B cell (primary cell): ENCODE data around the gene MAML3. TPM values are rescaled to one million over a fixed set of nuclear protein-coding genes. Genes with fewer than 3 reads are reported as not detected.

Experiments
- ATAC-seq: fragments of 200-7000 bp; cut with Tn5 transposase; one replicate; pipeline ENCODE4 v1.10.0; 2021; ENCODE audit warnings: low read depth, mild to moderate bottlenecking, moderate number of reproducible peaks, moderate library complexity
- CTCF ChIA-PET: fragments of 350-600 bp; sonication (Branson Sonifier 250); formaldehyde crosslinking; loops from one replicate; lab custom pipeline; 2021; ENCODE audit warnings: antibody characterized with exemption, inconsistent platforms; lab: Charles Lee
- POLR2A ChIA-PET: fragments of 350-600 bp; sonication (Branson Sonifier 250); formaldehyde crosslinking; loops from one replicate; lab custom pipeline; 2021; ENCODE audit warnings: antibody characterized with exemption; lab: Charles Lee
- DNase-seq: peaks from one replicate; pipeline ENCODE4 v3.0.0; 2013
- H2AFZ ChIP-seq: 2 replicates; pipeline ENCODE4 v1.6.1; 2012; ENCODE audit warnings: mild to moderate bottlenecking, low read depth, low read length; ENCODE audit not compliant: insufficient read depth, poor library complexity, severe bottlenecking
- H3K27ac ChIP-seq, 2 donors: 1 replicate in 1 of 2; 2 replicates in 1 of 2; pipeline ENCODE4 v1.5.1; 2012 to 2013; ENCODE audit warnings: low read length in 2 of 2, mild to moderate bottlenecking in 2 of 2, moderate library complexity in 1 of 2
- H3K27me3 ChIP-seq, 4 experiments: fragments of 200-600 bp in 1 of 4; sonication (generic) in 1 of 4; replicated peaks in 1 of 4; 1 replicate in 2 of 4; 2 replicates in 2 of 4; pipeline versions ENCODE4 v1.6.1 to v1.7.0; 2013 to 2016; ENCODE audit warnings: low read length in 3 of 4, mild to moderate bottlenecking in 2 of 4, mixed read lengths in 1 of 4, moderate library complexity in 1 of 4; ENCODE audit not compliant: insufficient read depth in 4 of 4, control insufficient read depth in 3 of 4; ENCODE audit errors: control extremely low read depth in 1 of 4
- H3K36me3 ChIP-seq, 2 experiments: replicated peaks in 1 of 2; 1 replicate in 1 of 2; 2 replicates in 1 of 2; pipeline versions ENCODE4 v1.6.1 to v1.7.1; 2013; ENCODE audit warnings: low read length in 1 of 2; ENCODE audit not compliant: insufficient read depth in 2 of 2, control insufficient read depth in 1 of 2; ENCODE audit errors: control extremely low read depth in 1 of 2, extremely low read depth in 1 of 2
- H3K4me1 ChIP-seq, 2 donors: fragments of 200-600 bp in 1 of 2; sonication (generic) in 1 of 2; 1 replicate in 1 of 2; 2 replicates in 1 of 2; pipeline versions ENCODE4 v1.5.1 to v1.6.1; 2013 to 2017; ENCODE audit warnings: low read length in 2 of 2; ENCODE audit not compliant: control insufficient read depth in 2 of 2, insufficient read depth in 2 of 2
- H3K4me2 ChIP-seq: replicated peaks from 2 replicates; pipeline ENCODE3; 2012; ENCODE audit warnings: mild to moderate bottlenecking, low read depth, low read length; ENCODE audit not compliant: poor library complexity, severe bottlenecking
- H3K4me3 ChIP-seq, 5 experiments: fragments of 200-600 bp in 1 of 5; sonication (generic) in 1 of 5; 1 replicate in 3 of 5; 2 replicates in 2 of 5; pipeline versions ENCODE4 v1.5.1 to v1.7.0; 2011 to 2016; ENCODE audit warnings: low read length in 4 of 5, mild to moderate bottlenecking in 4 of 5, low read depth in 2 of 5, control low read depth in 1 of 5, moderate library complexity in 1 of 5; ENCODE audit not compliant: insufficient read depth in 1 of 5; ENCODE audit errors: control extremely low read depth in 1 of 5, extremely low read depth in 1 of 5
- H3K79me2 ChIP-seq: fragments of 200-600 bp; sonication (generic); one replicate; pipeline ENCODE4 v1.6.0; 2016; ENCODE audit warnings: low read length; ENCODE audit not compliant: control insufficient read depth, insufficient read depth
- H3K9ac ChIP-seq: fragments of 200-600 bp; sonication (generic); 2 replicates; pipeline ENCODE4 v1.6.1; 2017; ENCODE audit warnings: mild to moderate bottlenecking, low read length, moderate library complexity
- H3K9me3 ChIP-seq, 3 donors: one replicate each; pipeline versions ENCODE4 v1.6.1 to v1.7.1; 2013; ENCODE audit warnings: low read length in 2 of 3; ENCODE audit not compliant: control insufficient read depth in 2 of 3, insufficient read depth in 1 of 3; ENCODE audit errors: control extremely low read depth in 1 of 3
- H4K20me1 ChIP-seq: 2 replicates; pipeline ENCODE4 v1.6.0; 2012; ENCODE audit warnings: mild to moderate bottlenecking, low read length; ENCODE audit not compliant: insufficient read depth, control insufficient read depth, poor library complexity, severe bottlenecking
- H3K27ac Mint-ChIP-seq: one replicate; pipeline ENCODE4 v1.8.0; 2021; ENCODE audit warnings: mixed read lengths
- H3K27me3 Mint-ChIP-seq: one replicate; pipeline ENCODE4 v1.8.0; 2021; ENCODE audit warnings: mixed read lengths
- H3K4me1 Mint-ChIP-seq: one replicate; pipeline ENCODE4 v1.8.0; 2021; ENCODE audit warnings: mixed read lengths
- H3K4me3 Mint-ChIP-seq: one replicate; pipeline ENCODE4 v1.8.0; 2021; ENCODE audit warnings: mixed read lengths
- H3K9me3 Mint-ChIP-seq: one replicate; pipeline ENCODE4 v1.8.0; 2022; ENCODE audit warnings: mixed read lengths; ENCODE audit not compliant: insufficient read depth
- EZH2 ChIP-seq: IDR thresholded peaks from 2 replicates; pipeline ENCODE4 v1.6.1; 2012; ENCODE audit warnings: borderline replicate concordance, low read depth, mild to moderate bottlenecking, moderate library complexity, low read length; ENCODE audit not compliant: insufficient read depth, poor library complexity, severe bottlenecking
- WGBS: methylation state at CpG from one replicate; pipeline ENCODE4 v1.1.5; 2013; ENCODE audit warnings: missing lambda C conversion rate; ENCODE audit not compliant: insufficient coverage; 5-methylcytosine and 5-hydroxymethylcytosine counted together
- intact Hi-C: fragments of 100-400 bp; cut with micrococcal nuclease; formaldehyde crosslinking; loops from one replicate; pipeline ENCODE4 v1.10.0; 2022
- polyA plus RNA-seq: library from polyadenylated mRNA; depleted of rRNA; stranded (reverse); fragments of >200 nt; gene quantifications from 2 replicates; pipeline ENCODE4 v1.2.3, GENCODE V29; 2012
- total RNA-seq, 2 donors: library from RNA; stranded (reverse); fragments of 120-200 nt in 1 of 2; gene quantifications; 1 replicate in 1 of 2; 2 replicates in 1 of 2; pipeline versions ENCODE4 v1.2.3 to v1.2.4, GENCODE V29; 2013 to 2022
- TF ChIP-seq, protein P1 (sequence below): fragments of 200-600 bp; IDR thresholded peaks from one replicate; pipeline ENCODE4 v1.8.0; 2022; ENCODE audit warnings: antibody characterized with exemption, mild to moderate bottlenecking

The MAML3 gene
- total and polyA plus RNA-seq, 2 donors (not counting 1 experiment from before 2014, with no cell fraction given), result 0.94 to 5.3 TPM

DNA sequence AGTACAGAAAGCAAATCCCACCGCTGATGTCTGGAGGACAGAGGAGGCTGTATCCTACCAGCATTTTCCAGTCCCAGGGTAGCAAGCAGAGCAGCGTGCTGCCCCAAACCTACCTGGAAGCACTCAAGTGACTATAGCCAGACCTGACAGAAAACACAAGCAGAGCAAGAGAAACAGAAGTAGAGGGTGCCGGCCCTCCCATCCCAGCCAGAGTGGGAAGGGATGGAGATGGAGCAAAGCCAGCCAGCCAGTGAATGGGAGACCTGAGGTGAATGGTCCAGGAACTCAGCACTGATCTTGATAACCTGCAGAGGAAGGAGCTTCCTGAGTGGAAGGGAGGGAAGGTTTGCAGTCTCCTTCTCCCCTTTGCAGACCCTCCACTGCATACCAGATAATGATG, 185.2 kb downstream of the MAML3 start:
- intact Hi-C loops, result no loop called here
- H3K9me3 Mint-ChIP-seq, result no peaks in the 10 kb centered on the region
- no peak overlapping the region for H3K4me2 ChIP-seq
- peaks cover 3% of the 10 kb centered on the region for H3K27me3 Mint-ChIP-seq
- H4K20me1 ChIP-seq, result no peaks in the 10 kb centered on the region
- H3K4me3 Mint-ChIP-seq, result no peak overlapping the region
- no peaks in the 10 kb centered on the region for H3K36me3 ChIP-seq
- no peak overlapping the region for H3K4me3 ChIP-seq
- no peak overlapping the region for H3K9ac ChIP-seq
- H3K9me3 ChIP-seq, result no peaks in the 10 kb centered on the region
- ATAC-seq (no peak), DNase-seq (no peak)
- H3K27ac ChIP-seq, result no peak overlapping the region
- WGBS, result 67% methylated on average over 2 of the region's 3 CpGs
- no peaks in the 10 kb centered on the region for H3K79me2 ChIP-seq
- ChIA-PET POLR2A (no interaction called here), CTCF (no interaction called here)
- TF ChIP-seq EZH2, result no peak
- TF ChIP-seq, protein P1, sequence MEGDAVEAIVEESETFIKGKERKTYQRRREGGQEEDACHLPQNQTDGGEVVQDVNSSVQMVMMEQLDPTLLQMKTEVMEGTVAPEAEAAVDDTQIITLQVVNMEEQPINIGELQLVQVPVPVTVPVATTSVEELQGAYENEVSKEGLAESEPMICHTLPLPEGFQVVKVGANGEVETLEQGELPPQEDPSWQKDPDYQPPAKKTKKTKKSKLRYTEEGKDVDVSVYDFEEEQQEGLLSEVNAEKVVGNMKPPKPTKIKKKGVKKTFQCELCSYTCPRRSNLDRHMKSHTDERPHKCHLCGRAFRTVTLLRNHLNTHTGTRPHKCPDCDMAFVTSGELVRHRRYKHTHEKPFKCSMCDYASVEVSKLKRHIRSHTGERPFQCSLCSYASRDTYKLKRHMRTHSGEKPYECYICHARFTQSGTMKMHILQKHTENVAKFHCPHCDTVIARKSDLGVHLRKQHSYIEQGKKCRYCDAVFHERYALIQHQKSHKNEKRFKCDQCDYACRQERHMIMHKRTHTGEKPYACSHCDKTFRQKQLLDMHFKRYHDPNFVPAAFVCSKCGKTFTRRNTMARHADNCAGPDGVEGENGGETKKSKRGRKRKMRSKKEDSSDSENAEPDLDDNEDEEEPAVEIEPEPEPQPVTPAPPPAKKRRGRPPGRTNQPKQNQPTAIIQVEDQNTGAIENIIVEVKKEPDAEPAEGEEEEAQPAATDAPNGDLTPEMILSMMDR, result no peak
- H2AFZ ChIP-seq, result no peak overlapping the region
- peaks cover 6% of the 10 kb centered on the region for H3K4me1 Mint-ChIP-seq
- no peaks in the 10 kb centered on the region for H3K27me3 ChIP-seq
- H3K27ac Mint-ChIP-seq, result no peak overlapping the region
- H3K4me1 ChIP-seq, result no peaks in the 10 kb centered on the region

DNA sequence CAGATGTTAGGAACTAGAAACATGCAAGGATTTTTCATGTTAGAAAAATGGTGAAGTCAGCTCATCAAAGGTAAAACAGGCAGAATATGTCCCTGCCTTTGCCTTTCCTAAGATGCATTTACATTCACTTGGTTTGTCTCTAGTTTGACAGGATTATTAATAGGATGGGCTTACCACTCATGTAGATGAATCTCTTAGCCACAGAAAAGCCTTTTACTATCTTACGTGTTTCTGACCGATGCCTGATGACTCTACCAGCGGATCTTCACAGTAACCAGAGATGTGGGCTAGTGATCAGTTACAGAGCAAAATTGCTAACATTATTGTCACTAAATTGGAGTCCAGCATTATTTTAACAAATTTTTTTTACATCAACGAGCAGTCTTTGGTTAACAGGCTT, 187.6 kb downstream of the MAML3 start:
- H2AFZ ChIP-seq, result no peak overlapping the region
- no peaks in the 10 kb centered on the region for H3K9me3 ChIP-seq
- Mint-ChIP-seq H3K4me1 (peaks cover 4% of the 10 kb centered on the region), H3K4me3 (no peak overlapping the region), H3K27me3 (peaks cover 8% of the 10 kb centered on the region), H3K27ac (no peak overlapping the region), H3K9me3 (no peaks in the 10 kb centered on the region)
- no peak overlapping the region for H3K4me2 ChIP-seq
- H3K4me3 ChIP-seq, result no peak overlapping the region
- H4K20me1 ChIP-seq, result no peaks in the 10 kb centered on the region
- H3K27ac ChIP-seq, result no peak overlapping the region
- H3K36me3 ChIP-seq, result no peaks in the 10 kb centered on the region
- intact Hi-C loops, result no loop called here
- H3K9ac ChIP-seq, result no peak overlapping the region
- ChIA-PET CTCF (interaction anchor here (0.6 kb wide), 1 partner anchor 12 kb away, joined by 3 read pairs; no protein-coding TSS in a partner anchor), POLR2A (no interaction called here)
- no peaks in the 10 kb centered on the region for H3K4me1 ChIP-seq
- no peak for TF ChIP-seq EZH2
- TF ChIP-seq, protein P1, result no peak
- no peaks in the 10 kb centered on the region for H3K79me2 ChIP-seq
- DNase-seq (no peak), ATAC-seq (no peak)
- H3K27me3 ChIP-seq, result no peaks in the 10 kb centered on the region
- 33% methylated on average over 1 of the region's 4 CpGs for WGBS
